Fibroblast of skin of abdomen (primary cell): ENCODE data around the gene UBAC1.
"Not testable (repeated sequence)": the region's sequence is repeated elsewhere in the genome, so short reads cannot be mapped to it uniquely, and the experiment has no call there.

Source experiments
- DNase-seq: peaks from one replicate; pipeline ENCODE4 v3.0.0-alpha.2; 2013

UBAC1 gene

DNA sequence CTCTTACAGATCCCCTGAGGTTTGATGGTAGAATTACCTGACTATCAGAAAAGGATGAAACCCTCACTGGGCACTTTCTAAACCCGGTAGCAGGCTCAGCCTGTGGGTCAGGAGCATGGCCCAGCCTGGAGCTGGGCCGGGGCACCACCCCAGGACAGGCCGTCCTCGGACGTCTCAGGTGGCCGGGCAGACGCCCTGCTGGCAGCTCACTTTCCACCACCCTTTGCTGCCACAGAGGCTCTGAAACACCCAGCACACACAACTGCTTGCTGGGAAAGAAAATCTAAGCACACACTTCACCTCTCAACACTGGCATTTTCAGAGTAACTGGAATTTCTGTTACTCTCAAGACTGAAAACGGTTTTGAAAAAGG lies 4.4 kb downstream of the UBAC1 start:
- DNase-seq, result no peak

DNA sequence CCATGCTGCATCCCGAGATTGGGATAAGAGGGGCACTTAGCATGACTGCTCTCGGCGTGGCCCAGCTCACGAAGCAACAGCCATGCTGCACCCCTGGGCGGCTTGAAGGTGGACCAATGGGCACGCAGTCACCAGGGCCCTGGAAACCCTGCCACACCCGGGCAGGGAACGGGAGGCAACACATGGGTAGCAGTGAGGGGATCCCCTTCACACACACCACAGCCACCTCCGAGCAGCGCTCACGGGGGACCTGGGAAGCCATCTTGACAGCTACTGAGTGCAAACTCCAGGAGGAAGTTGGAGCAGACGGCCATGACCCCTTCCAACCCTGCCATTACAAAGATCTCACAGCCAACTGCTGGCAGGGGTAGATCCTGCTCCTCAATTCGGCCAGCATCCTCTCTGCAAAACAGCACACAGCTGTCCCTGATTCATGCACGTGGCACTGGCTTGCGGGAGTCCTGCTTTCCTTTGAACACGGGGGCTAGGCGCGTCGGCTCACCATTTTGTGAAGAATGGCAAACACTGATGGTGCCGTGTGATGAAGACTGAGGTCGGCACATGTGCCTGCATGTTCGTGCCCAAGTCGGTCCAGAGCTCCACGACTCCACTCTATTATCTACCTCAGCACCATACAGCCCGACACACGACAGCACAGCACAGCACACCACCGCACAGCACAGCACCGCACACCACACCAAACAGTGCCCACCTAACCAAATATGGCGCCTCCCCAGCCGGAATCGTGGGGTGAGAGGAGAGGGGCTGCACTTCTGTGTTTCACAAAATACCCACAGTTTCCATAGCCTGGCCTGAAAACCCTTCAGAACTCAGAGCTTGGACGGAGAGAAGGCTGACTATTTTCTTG lies 5.0 kb downstream of the UBAC1 start:
- DNase-seq, result no peak

DNA sequence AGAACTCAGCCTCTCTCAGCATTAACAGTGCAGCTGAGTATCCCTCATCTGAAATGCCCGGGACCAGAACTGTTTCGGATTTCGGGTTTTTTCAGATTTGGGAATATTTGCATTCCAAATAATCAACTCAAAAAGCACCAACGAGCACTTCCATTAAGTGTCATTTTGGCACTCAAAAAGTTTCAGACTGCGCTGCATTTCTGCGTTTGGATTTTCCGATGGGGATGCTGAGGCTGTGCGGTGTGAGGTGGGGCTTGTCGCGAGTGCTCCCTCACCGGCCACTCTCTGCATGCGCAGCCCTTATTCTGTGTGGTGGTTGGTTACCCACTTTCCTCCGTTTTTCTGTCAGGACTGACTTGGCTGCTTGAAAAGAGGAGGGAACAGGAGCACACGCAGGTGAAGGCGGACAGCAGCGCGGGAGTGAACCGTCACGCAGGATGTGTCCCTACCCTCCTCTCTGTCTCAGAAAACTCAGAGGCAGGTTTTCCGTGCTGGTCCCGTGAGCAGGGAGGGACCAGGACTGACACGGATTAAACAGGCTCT lies 8.4 kb downstream of the UBAC1 start:
- no peak for DNase-seq

DNA sequence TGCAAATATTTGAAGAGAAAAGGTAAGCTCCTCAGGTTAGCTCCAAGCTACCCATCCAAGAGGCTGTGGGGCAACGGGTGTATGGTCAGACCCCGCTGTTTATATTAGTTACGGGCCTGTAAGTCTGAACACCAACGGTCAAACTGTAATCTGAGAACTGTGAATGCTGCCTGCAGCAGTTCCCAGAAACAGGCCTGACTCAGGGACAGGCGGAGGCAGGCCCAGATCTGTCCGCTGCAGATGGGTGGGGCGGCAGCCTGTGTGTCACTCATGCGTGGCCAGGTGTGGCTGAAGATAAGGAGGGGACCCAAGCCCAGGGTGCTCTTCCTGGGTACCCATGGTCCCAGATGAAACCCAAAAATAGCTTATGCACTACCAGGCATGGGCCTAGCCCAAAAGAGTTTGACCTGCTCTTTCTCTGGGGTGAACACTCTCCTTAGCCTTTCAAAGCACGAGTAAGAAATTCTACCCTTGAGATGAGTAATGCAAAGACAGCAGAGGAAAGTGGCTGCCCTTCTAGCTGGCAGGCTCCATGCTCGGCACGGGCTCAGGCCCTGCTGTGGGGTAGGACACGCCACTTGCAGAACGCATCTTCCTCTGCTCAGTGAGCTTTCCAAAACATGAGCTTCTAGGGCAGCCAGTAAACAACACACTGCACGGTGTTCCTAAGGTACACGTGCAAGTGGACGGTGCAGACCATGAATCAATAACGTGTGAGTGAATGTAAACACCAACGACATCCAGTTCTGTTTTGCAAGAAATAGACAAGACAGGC lies 9.1 kb downstream of the UBAC1 start:
- no peak for DNase-seq

DNA sequence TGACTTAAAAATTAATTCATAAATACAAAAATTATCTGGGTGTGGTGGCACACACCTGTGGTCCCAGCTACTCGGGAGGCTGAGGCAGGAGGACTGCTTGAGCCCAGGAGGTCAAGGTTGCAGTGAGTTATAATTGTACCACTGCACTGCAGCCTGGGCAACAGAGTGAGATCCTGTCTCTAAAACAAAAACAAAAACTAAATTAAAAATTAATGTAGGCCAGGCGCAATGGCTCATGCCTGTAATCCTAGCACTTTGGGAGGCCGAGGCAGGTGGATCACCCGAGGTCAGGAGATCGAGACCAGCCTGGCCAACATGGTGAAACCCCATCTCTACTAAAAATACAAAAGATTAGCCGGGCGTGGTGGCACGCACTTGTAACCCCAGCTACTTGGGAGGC lies 9.9 kb downstream of the UBAC1 start:
- DNase-seq, result not testable (repeated sequence)

DNA sequence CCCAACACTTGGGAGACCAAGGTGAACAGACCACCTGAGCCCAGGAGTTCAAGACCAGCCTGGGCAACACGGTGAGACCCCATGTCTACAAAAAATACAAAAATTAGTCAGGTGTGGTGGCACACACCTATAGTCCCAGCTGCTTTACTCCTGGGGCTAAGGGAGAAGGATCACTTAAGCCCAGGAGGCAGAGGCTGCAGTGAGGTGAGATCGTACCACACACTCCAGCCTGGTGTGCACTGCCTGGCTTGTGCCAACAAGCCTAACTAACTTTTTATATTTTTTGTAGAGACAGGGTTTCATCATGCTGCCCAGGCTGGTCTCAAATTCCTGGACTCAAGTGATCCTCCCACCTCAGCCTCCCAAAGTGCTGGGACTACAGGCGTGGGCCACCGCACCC lies 10.3 kb downstream of the UBAC1 start:
- DNase-seq, result not testable (repeated sequence)

DNA sequence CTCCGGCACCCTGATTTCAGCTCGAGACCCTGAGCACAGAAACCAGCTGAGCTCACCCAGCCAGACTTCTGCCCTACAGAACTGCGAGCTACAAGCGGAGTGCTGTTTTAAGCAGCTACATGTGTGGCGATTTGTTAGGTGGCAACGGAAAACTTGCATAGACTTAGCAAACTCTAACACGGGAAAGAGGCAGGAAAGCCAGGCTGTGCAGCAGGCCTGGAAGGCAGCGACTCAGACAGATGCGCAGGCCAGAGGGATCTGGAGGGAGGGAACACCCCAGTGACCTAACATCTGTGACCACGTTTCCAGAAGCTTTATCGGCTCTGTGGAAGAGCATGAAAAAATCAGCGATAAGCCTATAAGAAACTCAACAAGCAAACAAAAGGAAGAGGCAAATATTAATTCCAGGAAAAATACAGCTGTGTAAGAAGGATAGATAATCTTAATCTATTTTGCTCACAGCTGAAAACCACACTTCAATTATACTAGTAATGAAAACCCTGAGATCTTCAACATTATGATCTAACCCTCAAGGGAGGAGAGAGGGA lies 11.0 kb downstream of the UBAC1 start:
- no peak for DNase-seq

DNA sequence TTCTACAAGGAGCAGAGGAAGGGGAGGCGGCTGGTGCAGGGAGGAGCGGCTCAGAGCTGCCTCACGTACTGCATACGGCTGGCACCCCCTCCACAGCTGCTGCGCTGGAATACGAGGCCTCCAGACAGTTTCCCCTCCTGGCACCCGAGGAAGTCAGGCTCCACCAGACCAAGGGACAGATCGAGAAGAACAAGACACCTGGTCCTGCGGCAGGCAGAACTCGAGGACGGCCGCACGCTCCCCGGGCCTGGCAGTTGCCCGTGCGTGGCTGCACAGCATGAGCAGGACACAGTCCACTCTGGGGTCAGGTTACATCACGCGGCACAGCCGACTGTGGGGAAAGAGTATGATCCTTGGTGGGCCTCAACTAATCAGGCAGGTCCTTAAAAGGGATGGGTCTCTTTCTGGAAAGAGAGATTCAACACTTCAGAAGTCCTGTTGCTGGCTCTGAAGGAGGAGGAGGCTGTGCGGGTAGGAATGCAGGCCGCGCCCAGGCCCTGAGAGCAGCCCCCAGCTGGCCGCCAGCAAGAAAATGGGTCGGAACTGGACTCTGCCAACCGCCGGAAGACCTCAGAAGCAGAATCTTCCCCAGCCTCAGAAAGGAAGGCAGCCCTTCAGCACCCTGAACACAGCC lies 11.6 kb downstream of the UBAC1 start:
- no peak for DNase-seq

DNA sequence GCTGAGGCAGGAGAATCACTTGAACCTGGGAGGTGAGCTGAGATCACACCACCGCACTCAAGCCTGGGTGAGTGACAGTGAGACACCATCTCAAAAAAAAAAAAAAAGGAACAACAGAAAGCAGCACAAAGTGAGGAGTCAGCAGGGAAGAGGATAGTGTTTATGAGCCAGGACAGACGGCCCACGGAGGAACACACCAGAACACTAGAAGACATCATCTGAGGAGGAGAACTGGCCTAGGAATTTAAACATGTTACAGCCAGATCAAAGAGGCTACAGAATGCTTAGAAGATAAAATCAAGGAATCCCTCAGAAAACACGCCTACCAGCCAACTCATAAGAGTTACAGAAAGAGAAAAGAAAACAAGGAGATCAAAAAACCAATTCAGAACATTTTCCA lies 12.2 kb downstream of the UBAC1 start:
- no peak for DNase-seq

DNA sequence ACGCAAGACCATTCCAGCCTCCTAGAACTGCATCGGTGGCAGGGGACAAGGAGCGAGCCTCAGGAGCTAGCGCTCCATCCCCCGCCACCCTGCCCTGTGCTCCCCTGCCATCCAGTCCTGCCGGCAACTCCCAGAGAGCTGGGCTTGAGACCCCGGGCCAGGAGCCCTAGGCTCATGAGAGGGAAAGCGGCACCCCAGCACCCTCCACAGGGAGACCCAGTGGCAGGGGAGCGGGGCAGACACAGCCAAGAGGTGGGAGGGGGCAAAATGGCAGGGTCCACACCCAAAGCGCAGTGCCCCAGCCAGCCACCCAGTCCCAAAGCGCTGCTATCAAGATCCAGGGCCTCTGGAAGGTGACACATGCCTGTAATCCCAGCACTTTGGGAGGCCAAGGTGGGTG lies 12.7 kb downstream of the UBAC1 start:
- DNase-seq, result no peak

DNA sequence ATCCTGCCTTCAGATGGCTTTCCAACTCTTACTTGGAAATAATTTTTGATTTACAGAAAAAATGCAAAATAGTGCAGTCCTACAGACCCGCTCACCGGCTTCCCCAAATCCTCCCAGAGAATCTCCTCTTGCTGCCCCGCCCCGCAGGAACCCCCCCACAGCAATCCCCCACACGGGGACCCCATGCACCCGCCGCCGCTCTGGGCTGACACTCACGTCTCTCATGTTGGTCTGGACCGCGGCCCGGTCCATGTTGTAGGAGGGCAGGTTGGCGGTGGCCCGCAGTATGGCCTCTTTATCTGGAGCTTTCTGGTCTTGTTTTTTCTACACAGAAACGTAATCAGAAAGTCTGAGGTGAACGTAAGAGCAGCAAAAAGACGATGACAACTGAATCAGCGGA lies 13.6 kb downstream of the UBAC1 start:
- no peak for DNase-seq

DNA sequence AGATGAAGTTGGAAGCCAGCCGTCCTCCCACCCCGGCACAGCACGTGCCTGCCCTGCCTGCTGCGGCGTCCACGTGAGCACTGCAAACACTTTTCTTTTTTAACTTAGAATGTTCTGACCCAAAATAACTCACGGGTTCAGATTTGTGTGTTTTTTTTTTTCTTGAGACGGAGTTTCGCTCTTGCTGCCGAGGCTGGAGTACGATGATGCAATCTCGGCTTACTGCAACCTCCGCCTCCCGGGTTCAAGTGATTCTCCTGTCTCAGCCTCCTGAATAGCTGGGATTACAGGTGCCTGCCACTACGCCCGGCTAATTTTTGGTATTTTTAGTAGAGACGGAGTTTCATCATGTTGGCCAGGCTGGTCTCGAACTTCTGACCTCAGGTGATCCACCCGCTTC lies 14.1 kb downstream of the UBAC1 start:
- DNase-seq, result not testable (repeated sequence)

DNA sequence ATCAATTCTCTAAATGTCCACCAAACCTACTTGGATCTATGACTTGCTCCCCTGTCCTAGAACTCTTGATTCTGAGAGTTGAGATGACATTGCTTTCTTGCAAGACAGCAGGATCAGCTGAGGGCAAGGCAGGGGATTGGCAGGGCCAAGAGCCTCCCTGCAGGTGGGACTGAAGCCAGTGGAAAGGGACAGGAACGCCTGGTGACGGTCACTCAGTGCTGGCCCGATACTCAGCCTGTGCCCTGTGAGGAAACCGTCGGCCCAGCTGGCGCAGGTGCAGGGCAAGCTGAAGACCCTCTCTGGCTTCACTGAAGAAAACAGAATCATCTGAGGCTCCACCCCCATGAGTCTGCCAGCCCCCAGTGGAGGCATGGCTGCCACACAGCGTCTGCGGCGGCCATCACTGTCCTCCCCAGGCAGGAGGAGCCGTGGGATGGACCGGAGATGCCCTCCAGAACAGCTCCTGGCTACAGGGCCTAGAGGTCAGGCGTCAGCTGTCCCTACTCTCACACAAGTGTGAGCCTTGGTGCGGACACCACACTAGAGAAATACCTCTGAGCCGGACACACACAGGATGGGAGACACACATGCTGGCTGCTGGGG lies 14.7 kb downstream of the UBAC1 start:
- no peak for DNase-seq

DNA sequence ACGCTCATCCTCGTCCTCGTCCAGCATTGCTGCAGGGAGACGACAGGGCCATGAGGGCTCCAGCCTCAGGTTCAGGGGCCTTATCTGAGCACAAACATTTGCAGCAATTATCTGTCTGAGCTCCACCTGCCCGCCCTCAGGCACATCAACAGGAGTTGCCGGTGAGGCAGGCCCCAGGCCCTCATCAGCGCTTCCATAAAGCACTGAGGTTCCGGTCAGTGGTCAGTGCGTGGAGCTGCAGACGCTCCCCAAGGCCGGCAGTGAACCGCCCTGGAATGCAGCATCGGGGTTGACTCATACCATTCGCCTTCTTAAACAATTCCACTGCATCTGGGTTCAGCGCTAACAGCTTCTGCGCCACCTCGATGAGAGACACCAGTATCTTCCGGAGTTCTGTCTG lies 15.2 kb downstream of the UBAC1 start:
- no peak for DNase-seq

DNA sequence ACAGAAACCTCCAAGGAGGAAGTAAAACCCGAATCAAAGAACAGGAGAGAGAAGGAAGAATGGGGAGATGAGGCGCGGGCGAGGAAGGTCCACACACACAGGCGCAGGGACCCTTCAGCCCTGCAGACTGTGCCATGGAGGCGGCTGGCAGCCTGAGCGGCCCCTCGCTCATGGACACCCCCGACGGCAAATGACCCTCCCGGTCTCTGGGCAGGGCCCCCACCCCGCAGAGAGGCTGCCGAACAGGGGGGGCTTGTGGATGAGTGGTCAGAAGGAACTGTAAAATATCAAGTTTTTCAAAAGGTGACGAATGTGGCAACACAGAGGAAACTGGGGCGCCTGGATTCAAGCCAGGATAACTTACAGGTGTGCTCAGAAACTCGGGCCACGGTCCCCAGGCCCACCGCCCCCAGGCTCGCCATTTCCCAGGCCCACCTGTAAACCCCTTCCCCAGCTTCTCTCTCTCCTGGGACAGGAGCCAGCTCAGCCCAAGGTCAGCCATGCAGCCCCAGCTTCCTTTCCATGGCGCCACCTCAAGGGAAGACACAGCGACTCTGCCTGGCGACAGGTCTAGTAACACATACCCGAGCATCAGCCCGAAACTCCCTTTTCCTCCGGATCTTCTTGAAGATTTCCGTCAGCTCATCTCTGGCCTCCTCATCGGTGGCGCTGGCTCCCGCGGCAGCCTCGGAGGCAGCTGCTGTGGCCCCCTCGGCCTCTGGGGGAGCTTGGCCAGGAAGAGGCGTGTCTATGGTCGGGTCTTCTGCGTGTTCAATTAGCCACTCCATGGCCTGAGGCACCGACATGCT lies 16.5 kb downstream of the UBAC1 start:
- DNase-seq, result no peak

DNA sequence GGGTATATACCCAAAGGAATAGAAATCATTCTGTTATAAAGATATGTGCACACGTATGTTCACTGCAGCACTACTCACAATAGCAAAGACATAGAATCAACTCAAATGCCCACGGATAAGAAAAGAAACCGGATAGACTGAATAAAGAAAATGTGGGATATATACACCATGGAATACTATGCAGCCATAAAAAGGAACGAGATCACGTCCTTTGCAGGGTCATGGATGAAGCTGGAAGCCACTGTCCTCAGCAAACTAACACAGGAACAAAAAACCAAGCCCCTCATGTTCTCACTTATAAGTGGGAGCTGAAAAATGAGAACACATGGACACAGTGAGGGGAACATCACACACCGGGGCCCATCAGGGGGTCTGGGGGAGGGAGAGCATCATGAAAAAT lies 17.6 kb downstream of the UBAC1 start:
- DNase-seq, result not testable (repeated sequence)

DNA sequence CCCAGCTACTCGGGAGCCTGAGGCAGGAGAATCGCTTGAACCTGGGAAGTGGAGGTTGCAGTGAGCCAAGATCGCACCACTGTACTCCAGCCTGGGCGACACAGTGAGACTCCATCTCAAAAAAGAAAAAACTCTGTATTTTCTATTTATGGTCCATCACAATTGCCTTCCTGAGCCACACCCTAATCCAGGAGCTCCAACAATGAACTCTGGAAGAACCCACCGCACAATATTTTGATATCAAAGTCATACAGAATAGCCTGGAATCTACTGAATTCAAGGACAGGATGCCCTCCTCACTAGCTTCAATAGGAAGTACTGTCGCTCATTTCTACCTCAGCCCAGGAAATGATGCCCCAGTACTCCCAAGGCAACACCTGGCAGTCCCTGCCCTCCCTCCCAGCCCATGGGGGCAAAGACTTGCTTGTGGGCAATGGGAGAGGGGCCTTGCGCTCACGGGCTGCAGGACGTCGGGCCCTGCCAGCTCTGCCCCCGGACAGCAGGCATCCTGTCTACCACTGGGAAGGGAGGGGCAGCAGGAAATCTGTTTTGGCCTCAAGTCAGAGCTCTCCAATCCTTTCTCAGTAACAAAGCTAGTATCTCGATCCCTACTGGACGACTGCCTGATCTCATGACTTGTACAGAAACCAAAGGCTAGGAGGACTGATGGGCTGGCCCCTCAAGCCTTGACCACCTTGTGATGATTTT lies 19.7 kb downstream of the UBAC1 start:
- no peak for DNase-seq

DNA sequence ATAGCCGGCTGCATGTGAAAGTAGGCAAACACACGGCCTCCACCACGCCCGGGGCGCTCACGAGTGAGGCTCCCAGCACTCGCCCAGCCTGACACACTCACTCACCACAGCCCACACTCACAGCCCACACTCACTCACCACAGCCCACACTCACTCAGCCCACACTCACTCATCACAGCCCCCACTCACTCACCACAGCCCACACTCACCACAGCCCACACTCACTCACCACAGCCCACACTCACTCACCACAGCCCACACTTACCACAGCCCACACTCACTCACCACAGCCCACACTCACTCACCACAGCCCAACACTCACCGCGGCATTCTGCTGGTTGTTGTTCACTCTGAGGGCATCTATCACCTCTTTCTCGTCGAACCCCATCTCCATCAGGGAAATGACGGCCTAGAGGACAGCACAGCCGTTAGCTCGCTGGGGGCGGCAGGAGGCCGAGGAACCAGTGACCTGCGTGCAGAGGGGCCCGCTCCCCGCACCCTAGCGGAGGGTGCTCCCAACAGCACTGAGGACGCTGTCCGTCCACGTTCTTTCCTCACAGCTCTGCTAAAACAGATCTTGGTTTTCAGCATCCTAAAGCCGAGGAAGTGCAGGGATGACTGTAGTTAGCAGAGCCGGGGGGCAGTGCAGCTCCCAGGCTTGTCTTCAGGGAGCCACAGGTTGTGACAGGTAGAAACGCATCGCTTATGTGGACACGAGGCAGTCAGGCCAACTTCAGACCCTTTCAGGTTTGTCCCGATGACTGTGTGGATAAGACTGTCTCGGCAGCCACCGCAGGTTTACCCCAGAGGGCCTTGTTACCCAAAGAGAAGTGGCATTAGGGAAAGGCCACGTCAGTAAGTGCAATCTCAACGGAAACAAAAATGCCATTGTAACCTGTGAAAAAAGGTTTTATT lies 21.6 kb downstream of the UBAC1 start:
- DNase-seq, result no peak

DNA sequence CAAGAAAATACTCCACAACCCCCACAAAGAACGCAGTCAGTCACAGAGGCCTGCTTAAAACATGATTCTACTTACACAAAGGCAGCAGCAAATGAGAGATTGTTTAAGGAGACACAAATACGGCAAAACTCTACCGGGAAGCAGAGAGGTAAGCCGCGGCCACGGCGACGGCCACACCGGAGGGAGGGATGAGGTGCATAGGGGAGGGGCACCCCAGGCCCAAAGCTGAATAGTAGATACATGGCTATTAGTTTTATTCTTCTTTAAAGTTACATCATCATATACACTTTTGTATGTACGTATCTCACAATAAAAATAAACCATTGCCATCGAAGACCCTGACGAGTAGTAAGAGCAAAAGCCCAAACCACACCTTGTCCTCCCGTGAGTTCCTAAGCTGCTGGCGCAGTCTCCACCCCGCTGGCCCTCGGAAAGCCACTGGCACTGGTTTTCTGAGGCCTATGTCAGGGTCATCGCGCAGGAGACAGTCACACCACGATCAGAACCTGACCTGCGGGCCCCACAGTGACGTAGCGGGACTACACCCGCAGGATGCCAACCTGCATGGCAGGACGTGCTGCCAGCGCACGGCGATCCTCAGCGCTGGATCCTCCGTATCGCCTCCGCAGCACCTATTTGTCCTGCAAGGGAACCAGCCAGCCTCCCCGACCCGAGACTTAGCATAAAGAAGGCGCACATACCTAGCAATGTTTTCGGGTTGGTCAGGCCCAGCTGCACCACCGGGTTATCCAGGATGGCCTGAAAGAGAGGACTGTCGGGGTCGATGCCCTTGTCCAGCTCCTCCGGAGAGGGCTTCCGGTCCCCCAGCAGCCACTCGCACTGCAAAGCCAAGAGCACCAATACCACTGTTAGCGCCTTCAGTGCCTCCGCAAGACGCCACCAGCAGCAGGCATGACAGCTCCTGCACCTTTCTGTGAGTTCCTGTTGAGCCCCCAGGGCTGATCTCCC lies 23.4 kb downstream of the UBAC1 start:
- no peak for DNase-seq
